ENCODE results near the gene RSPH1.

Gene RSPH1

GRCh38 chr21:42496120-42496838 lies at the start of gene RSPH1:
RSPH1 (minus strand) TSS chr21:42496224; CDS start chr21:42496186, 38 bp downstream.
- in situ Hi-C loops (cut with MboI; ENCODE audit: low sequenced_read_pairs, unreplicated experiment) = no loop called here
- TF ChIP-seq CTCF (IDR thresholded peaks at IDR 0.05; ENCODE audit: borderline replicate concordance, control extremely low read depth, extremely low read depth, insufficient read depth, missing control alignments) = no peak
- peak; percentile 99 for DNase-seq (ENCODE audit: low spot score)

- in situ Hi-C loops (cut with MboI; ENCODE audit: low sequenced_read_pairs, unreplicated experiment) = no loop called here
- no peak for DNase-seq (ENCODE audit: low spot score)
- no peak for TF ChIP-seq CTCF (IDR thresholded peaks at IDR 0.05; ENCODE audit: borderline replicate concordance, control extremely low read depth, extremely low read depth, insufficient read depth, missing control alignments)
Observed at GRCh38 chr21:42545745-42546144, 49.7 kb upstream of the RSPH1 start.

GRCh38 chr21:42545317-42545716 lies 49.3 kb upstream of the RSPH1 start:
- in situ Hi-C loops (cut with MboI; ENCODE audit: low sequenced_read_pairs, unreplicated experiment) = no loop called here
- no peak for TF ChIP-seq CTCF (IDR thresholded peaks at IDR 0.05; ENCODE audit: borderline replicate concordance, control extremely low read depth, extremely low read depth, insufficient read depth, missing control alignments)
- no peak for DNase-seq (ENCODE audit: low spot score)

- in situ Hi-C loops (cut with MboI; ENCODE audit: low sequenced_read_pairs, unreplicated experiment) = no loop called here
- DNase-seq (ENCODE audit: low spot score) = no peak
- TF ChIP-seq CTCF (IDR thresholded peaks at IDR 0.05; ENCODE audit: borderline replicate concordance, control extremely low read depth, extremely low read depth, insufficient read depth, missing control alignments) = no peak
Observed at GRCh38 chr21:42544544-42544943, 48.5 kb upstream of the RSPH1 start.

- TF ChIP-seq CTCF (IDR thresholded peaks at IDR 0.05; ENCODE audit: borderline replicate concordance, control extremely low read depth, extremely low read depth, insufficient read depth, missing control alignments) = no peak
Observed at GRCh38 chr21:42543106-42543847, 47.3 kb upstream of the RSPH1 start.

GRCh38 chr21:42542596-42542995 lies 46.6 kb upstream of the RSPH1 start:
- no peak for TF ChIP-seq CTCF (IDR thresholded peaks at IDR 0.05; ENCODE audit: borderline replicate concordance, control extremely low read depth, extremely low read depth, insufficient read depth, missing control alignments)
- in situ Hi-C loops (cut with MboI; ENCODE audit: low sequenced_read_pairs, unreplicated experiment) = no loop called here
- DNase-seq (ENCODE audit: low spot score) = no peak

More at GRCh38 chr21:42543106-42543847, 47.3 kb upstream of the RSPH1 start:
- DNase-seq (ENCODE audit: low spot score) = no peak
- in situ Hi-C loops (cut with MboI; ENCODE audit: low sequenced_read_pairs, unreplicated experiment) = no loop called here

Data from GM13976 (cell line).